Measurements from ENCODE around the gene TMEM187. TPM values are rescaled to one million over a fixed set of nuclear protein-coding genes. Genes with fewer than 3 reads are reported as not detected.

The TMEM187 gene
- total RNA-seq, 1 donor from 2014 or later: 140 TPM

DNA sequence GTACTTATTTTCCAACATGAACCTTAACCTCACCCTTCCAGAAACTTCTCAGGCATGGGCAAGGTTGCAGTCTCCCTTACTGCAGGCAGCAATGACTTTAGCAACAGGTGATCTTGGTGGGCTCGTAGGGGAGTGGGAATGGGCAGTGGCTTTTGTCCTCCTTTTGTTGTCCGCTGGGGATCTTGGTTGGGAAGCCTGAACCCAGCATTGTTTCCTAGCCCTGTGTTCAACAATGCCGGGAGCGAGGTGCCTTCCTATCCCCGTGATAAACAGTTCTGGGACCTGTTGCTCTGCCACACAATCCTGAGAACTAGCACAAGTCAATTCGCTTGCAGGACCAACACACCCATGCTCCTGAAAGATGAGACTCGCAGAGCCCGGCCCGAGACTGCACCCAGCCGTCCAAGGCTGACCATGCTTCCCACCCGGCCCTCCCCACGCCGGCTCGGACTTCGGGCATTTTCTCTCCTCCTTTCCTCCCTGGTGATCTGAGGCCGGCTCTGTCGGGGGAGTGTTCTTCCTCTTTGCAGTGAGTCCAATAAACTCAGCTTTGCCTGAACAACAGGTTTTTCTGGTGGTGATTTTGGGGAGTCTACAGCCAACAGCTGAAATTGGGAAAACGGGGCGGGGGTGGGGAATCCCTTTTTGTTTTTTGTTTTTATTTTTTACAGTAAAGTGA, 26.9 kb downstream of the TMEM187 start:
- DNase-seq (ENCODE audit: low spot score): no peak

DNA sequence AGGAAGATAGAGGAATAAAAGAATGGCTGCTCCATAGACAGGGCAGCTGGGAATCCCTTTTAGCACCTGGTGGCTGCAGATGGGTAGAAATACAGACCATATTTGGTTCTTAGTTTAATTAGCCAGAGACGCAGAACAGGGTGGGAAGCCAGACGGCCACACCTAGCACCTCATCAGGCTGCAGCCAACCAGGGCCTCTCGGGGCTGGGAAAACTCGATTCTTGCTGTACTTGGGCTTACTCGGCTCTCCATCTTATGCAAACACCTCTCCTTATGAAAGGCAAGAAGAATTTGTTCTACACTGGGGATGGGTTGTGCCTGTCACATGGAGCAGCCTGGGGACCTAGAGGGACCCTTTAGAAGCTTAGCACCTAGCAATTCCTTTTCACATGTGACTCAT, 27.5 kb downstream of the TMEM187 start:
- no peak for DNase-seq (ENCODE audit: low spot score)

DNA sequence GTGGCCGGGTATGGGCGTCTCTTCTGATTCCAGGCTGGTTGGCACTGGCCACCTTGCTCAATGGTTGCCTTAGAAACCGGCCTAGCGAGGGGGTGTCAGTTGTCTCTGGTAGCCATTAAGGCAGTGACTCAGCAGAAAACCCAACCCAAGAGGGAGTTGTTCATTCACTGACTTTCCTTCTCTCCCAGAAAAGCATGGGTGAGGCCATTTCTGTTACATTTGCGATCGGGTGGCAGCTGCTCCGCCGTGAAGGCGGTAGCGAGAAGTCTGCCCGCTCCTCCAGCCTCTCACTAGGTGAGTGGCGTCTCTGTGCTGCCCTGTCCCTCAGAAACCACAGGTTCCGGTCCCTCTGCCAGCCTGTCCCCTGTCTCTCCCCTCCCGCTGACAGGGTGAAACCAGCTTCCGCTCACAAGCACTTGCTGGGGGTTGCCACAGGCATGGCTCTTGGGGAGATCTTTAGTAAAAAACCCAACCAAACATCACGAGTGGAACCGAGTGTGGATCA, 29.7 kb downstream of the TMEM187 start:
- no peak for DNase-seq (ENCODE audit: low spot score)

DNA sequence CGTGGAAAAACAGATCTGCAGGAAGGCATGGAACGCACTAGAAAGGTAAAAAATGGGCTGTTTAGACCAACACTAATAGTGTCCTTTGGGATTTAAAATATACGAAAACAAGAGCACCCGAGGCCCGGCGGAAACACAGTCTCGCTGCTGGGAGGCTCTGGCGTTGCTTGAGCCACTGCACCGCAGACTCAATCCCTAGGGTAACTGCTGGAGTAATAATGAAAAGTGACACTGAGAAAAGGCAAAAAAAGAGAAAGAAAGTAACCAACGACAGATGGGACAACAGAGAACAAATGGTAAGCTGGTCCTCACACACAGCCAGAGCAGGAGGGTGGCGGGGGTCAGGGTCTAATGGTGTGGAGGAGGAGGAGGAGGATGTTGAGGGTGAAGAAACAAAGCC, 31.8 kb downstream of the TMEM187 start:
- DNase-seq (ENCODE audit: low spot score): no peak

DNA sequence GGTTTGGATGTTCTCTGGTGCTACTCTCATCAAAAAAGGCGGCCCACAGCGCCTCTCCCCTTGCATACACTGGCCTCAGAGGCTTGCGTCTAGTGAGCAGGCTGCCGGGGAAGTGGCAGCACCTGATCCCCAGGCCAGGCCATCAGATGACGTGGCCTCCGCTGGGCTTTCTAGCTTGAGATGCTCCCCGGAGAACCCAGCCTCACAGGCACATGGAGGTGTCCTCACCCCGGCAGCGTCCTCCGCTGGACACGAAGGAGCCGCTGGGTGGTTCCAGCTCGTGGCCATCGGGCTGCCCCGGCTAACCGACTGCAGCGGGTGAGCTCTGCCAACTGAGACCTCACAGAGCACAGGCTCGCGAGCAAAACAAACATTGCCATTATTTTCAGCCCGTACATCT, 34.4 kb downstream of the TMEM187 start:
- no peak for DNase-seq (ENCODE audit: low spot score)

DNA sequence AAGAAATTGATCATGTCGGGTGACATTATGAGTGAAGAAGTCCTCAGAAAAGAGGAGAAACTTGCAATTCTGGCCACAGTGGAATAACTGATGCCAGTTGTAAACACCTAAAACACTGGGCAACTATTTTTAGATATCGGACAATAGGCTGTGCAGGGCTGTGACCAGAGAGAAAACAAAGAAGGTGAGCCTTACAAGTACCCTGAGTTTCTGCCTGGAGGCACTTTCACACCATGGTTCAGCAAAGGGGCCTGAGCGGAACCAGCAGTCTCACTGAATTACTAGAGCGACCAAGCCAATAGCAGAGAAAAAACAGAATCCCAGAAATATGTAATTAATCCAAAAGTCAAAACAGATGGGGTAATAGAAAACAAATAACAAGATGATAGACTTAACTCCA, 36.0 kb downstream of the TMEM187 start:
- no peak for DNase-seq (ENCODE audit: low spot score)

DNA sequence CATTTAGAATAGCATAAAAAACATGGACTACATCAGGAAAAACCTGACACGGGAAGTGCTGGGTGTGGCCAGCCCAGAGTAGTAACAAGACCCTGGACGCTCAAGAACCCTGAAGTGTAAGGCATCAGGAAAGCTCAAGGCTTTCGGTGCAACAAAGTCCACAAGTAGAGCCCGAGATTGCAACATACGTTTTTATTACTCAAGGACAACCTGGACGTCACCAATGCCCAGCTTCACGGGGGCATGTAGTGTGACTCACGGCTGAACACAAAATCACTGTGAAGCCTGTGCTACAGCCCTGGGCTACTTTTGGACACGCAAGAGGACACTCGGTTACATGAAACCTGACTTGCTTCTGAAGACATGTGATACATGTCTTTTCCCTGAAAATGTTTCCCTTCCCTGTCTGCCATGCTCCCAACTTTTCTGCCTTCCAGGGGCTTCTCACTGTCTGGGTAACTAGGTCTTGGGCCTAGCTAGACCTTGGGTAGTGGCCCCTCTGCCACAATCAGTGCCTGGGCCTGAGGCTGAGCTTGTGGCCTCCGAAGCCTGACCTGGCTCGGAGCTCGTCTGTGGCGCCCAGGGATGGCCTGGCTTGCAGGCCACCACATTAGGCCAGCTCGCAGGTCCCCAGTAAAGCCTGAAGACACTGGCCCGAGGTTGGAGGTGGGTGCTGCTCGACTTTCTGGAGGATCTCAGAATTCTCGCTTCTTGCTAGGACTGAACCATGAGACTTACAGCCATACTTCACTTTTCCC, 38.0 kb downstream of the TMEM187 start:
- no peak for DNase-seq (ENCODE audit: low spot score)

DNA sequence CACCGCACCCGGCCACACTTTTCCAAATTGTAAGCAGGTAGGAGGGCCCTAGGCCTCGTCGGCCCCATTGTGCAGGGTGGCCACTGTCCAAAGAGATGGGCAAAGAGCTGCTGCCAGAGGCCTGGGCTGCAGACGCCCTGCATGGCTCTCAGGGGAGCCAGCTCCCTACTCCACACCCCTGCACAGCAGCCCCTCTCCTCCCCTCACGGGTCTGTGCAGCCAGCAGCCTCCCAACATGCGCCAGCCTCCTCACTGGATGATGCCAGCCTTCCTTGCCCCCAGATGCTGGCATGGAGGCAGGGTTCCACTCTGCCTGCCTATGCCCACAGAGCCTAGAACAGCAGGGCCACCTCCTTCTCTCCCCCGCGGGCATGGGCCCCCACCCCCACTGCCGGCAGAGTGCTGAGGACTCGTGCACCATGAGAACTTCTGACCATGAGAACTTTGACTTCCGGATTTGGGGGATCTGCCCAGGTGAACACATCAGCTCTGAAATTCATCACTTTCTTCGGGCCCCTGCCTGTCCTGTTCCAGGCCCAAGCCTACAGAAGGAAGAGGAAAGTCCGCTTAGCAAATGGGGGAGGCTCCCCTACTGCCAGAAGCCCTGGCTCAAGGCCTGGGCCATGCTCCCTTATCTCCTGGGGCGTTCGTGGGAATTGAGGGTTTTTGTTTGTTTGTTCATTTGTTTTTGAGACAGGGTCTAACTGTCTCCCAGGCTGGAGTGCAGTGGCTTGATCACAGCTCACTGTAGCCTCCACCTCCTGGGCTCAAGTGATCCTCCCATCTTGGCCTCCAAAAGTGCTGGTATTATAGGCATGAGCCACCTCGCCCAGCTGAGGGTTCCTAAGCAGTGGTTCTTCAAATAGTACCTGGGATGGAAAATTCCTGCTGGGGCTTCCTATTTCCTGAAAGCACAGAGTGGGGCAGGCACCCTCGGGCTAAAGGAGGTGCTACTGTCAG, 39.1 kb downstream of the TMEM187 start:
- DNase-seq (ENCODE audit: low spot score): no peak

DNA sequence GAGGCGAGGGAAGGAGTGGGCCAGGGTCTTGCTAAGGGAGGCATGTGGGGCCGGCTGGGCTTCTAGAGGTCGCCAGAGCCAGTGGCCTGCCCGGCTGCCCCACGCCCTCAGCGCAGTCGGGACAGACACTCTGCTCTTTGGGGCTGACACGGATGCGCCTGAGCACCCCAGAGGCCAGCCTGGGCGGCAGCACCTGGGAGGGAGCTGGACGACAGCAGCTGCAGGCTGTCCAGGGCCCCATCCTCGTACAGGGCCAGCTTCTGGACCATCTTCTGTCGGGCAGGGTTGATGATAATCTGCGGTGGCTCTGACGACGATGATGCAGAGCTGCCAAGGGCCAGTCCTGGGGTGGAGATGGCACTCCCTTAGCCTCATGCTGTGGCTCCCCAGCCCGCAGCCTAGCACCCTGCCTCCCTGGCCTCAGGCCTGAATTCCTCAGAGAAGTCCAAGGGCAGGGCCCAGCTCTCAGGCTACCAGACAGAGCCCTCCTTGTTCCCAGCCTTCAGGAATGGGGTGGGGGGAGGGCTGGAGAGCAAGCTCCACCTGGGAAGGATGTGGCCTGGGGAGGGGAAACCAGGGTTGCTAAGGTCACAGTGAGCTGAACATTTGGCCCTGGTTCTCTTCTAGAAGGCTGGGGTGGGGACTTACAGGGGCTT, 39.9 kb downstream of the TMEM187 start:
- DNase-seq (ENCODE audit: low spot score): no peak

DNA sequence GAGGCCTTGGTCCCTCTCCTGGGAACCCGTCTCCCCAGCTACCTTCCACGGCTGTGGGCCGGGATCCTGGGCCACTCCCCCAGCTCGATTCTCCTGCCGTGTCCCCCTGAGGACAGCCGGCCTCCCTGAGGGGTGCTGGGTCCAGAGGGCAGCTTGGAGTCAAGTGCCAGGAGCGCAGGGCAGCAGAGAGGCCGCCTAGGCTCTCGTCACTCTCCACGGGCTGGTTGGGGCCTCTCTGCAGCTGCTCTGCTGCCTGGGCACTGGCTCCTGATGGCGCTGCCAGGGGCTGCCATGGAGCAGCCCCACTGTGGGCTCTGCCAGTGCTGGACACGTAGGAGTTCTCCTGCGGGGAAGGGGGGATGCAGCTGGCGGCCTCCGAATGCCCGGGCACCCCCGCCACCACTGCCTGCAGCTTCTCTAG, 40.5 kb downstream of the TMEM187 start:
- no peak for DNase-seq (ENCODE audit: low spot score)

DNA sequence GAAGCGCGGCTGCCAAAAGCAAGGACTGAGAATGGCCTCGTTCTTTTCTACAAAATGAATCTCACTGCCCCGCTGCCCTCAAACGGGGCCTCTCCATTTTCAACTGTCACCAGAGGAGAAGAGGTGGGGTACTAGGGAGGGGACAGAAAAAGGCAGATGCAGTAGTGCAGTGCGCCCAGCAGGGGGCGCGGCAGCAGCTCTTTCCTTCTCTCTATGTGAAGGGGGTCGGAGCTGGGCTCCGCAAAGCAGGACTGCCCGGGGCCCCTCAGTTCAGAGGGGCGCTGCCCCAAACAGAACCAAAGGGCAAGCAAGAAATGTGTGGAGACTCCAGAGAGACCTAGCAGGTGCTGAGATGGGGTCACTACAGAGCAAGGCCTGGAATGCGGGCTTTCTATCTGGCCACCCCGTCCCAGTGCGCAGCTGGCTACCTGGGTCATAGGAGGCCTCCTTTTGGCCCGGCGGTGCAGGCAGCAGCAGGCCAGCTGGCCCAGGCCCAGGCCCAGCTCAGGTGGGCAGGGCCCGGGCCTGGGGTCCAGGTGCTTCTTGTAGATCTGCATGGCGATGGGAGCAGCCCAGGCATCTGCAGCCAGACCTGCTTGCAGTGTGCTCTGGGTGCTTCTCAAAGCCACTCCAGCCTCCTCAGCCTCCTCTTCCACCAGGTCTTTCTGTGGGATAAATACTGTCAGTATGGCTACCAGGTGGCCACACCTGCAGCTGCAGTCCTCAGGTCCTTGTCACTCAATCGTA, 41.2 kb downstream of the TMEM187 start:
- DNase-seq (ENCODE audit: low spot score): no peak

DNA sequence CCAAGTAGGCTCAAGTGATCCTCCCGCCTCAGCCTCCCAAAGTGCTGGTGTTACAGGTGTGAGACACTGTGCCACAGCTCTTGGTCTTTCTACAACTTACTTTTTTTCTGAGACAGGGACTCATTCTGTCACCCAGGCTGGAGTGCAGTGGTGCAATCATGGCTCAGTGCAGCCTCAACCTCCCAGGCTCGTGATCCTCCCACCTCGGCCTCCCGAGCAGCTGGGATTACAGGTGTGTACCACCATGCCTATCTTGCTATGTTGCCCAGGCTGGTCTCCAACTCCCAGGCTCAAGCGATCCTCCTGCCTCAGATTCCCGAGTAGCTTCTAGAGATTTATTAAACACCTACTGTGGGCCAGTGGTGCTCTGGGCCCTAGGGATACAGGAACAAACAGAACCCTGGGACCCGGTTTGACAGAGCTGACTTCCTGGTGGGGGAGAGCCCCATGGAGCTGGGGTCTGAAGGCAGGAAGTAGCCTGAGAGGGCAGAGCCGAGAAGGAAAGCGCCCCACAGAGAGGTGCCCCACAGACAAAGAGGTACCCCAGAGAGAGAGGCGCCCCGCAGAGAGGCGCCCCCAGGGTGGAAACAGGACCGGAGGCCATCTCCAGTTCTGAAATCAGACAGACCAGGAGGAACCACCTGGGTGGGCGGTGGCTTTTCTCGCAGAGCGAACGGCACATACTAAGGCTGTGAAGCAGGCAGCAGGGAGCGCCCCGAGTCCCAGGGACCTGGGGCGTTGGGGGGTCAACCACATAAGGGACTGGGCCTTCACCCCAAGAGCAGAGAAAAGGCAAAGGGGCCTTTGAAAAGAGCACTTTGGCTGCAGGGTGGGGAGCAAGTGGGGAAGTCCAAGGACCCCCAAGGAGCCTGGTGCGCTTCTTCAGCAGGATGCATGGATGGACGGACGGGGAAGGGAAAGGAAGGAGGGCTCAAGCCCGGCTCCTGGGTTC, 42.2 kb downstream of the TMEM187 start:
- DNase-seq (ENCODE audit: low spot score): no peak

DNA sequence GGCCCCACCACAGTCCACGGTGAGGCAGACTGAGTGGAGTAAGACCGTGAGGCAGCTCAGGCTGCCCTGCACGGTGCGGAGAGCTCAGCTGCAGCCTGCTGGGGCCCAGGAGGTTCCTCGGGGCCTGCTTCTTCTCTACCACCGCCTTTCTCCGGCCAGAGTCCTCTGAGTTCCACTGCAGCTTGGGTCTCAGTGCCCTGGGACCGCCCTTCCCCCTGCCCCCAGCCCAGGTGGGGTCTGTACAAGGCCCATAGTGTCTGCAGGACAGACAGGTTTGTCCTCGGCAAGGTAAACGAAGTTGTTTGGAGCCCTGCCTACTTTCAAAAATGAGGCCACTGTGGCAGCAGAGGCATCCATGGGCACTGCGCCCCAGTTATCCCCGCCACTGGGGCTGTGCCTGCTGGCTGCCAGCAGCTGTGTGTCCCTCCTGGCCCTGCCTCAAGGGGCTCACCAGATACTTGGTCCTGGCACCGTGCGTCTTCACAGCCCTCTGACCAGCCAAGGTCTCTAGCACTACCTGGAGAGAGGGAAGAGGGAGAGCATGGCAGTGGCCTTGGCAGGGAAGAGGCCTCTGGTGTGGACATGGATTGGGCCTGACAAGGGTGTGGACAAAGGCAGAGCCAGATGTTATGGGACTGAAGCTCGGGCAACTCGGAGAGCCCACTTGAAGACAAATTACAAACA, 43.2 kb downstream of the TMEM187 start:
- DNase-seq (ENCODE audit: low spot score): no peak

DNA sequence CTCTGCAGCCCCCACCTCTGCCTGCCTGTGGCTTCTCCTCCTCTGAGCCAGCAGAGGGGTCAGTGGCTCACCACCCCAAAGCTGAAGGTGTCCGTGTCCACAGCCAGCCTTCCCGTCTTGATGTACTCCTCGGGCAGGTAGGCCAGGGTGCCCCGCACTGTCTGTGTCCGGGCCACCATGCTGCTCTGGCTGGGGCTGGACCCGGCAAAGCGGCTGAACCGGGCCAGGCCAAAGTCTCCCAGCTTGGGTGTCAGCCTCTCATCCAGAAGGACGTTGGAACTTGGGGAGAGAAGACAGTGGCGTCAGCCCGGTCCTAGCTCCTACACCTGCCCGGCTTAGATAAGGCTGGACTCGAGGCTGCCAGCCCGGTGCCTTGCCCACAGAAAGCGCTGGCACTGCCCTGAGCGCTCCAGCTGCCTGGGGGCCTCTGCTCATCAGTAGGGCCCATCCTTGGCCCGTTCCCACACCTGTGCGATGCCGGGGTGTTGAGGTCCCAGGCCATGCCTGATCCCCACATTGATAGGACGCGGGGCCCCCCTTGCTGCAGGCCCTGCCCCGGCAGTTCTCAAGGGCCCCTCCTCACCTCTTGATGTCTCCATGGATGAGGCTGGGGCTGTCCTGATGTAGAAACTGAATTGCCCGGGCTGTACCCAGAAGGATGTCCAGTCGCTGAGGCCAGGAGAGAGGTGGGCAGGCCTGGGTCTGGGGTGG, 44.0 kb downstream of the TMEM187 start:
- no peak for DNase-seq (ENCODE audit: low spot score)

DNA sequence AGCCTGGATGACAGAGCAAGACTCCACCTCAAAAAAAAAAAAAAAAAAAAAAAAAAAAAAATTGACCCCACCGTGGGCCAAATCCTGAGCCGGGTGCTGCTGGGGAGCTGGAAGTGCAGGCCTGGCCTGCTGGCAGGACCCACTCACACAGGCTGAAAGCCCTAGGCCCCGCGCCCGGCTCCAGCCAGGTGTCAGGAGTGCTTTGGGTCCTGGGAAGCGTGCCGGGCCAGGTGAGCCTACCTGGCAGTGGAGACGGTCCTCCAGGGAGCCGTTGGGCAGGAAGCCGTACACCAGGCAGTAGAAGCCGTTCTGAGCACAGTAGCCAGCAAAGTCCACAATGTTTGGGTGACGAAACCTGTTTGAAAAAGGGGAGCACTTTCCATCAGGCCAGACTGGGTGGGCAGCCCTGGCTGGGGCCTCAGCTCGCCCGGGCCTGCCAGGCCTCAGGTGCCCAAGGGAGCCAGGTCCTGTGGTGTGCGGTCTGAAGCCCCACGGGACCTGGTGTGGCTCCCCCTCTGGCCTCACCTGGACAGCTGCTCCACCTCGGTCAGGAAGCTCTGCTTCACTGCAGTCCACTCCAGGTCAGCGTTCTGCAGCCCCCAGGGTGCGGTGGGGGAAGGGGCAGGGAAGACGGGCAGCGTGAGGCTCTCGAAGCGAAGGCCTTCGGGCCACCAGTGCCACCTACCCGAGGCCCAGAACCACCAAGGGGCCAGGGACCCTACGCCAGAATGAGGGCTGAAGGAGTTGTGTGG, 45.4 kb downstream of the TMEM187 start:
- no peak for DNase-seq (ENCODE audit: low spot score)

DNA sequence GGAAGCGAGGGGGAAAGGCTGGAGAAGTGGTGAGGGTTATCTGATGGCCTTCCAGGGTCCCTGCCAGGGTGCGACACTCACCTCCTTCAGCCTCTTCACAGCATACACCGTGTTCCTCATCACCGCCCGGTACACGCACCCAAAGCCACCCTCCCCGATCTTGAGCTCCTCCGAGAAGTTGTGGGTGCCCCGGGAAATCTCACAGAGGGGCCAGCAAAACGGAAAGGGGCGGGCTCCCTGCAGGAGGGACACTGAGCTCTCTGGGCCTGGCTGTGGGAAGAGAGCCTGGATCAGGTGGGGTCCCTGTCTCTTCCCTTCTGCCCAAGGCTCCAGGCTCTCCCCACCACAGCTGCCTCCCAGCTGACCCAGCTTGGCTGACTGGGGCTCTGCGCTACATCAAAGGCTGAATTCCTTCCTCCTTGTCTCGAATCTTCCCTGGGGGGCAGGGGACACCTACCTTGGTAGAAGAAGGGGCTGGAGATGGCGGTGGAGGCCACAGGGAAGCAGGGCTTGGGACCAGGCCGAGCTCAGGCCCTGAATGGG, 46.0 kb downstream of the TMEM187 start:
- DNase-seq (ENCODE audit: low spot score): no peak

DNA sequence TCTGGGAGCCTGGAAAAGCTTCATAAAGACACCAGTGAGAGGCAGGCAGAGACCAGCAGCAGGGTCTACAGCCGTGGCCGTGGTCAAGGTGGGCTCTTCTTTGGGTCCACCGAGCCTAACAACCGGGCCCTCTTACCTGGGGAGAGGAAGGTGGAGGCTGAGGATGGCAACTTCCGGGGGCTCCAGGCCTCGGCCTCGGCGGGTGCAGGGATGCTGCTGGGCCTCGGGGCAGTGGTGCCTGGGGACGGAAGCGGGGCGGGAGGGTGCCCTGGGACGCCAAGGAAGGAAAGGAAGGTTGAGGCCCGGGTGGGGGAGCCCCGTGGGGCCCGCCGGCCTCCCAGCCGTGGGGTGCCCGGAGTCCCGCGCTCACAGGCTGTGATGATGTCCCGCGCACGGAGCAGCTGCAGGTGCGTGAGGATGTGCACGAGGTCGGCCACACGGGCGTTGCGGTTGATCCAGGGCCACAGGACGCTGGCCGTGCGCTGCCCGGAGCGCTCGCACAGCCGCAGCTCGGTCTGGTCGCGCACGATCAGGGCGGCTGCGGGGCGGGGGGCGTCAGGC, 46.6 kb downstream of the TMEM187 start:
- no peak for DNase-seq (ENCODE audit: low spot score)

Measured in umbilical cord (tissue), 2 donors.